Activated T-cell treated with anti-CD3 and anti-CD28 coated beads, Interleukin-2, amount 50 U/mL, for 72 hours (primary cell): ENCODE results near the gene WBP2. TPM values are rescaled to one million over a fixed set of nuclear protein-coding genes. Genes with fewer than 3 reads are reported as not detected.

Source experiments
- ATAC-seq, 2 donors: fragments of 150-1000 bp; cut with Tn5 transposase; replicated peaks in 1 of 2; 2 replicates each; pipeline ENCODE4 v1.10.0; 2021; ENCODE audit warnings: moderate library complexity in 2 of 2, mild to moderate bottlenecking in 1 of 2
- DNase-seq, 2 donors: peaks; one replicate each; pipeline ENCODE4 v3.0.0; 2021 to 2022; ENCODE audit warnings: mixed read lengths in 1 of 2
- H3K27ac Mint-ChIP-seq: one replicate; pipeline ENCODE4 v1.8.0; 2022; ENCODE audit warnings: mild to moderate bottlenecking, moderate library complexity, mixed read lengths
- H3K27me3 Mint-ChIP-seq: one replicate; pipeline ENCODE4 v1.8.0; 2022; ENCODE audit warnings: low read depth, mixed read lengths
- H3K36me3 Mint-ChIP-seq, 2 donors: one replicate each; pipeline ENCODE4 v1.8.0; 2022; ENCODE audit warnings: mixed read lengths in 2 of 2, mild to moderate bottlenecking in 1 of 2; ENCODE audit not compliant: insufficient read depth in 2 of 2
- H3K4me1 Mint-ChIP-seq: one replicate; pipeline ENCODE4 v1.8.0; 2022; ENCODE audit warnings: low read depth, mixed read lengths
- H3K4me3 Mint-ChIP-seq, 2 donors: one replicate each; pipeline ENCODE4 v1.8.0; 2022; ENCODE audit warnings: mild to moderate bottlenecking in 2 of 2, mixed read lengths in 2 of 2, moderate library complexity in 2 of 2
- H3K9me3 Mint-ChIP-seq, 2 donors: one replicate each; pipeline ENCODE4 v1.8.0; 2022; ENCODE audit warnings: mixed read lengths in 2 of 2
- total RNA-seq, 2 donors: library from RNA; stranded (reverse); gene quantifications; one replicate each; pipeline ENCODE4 v1.2.3, GENCODE V29; 2022

The WBP2 gene
- total RNA-seq, 2 donors from 2014 or later = 90.2 to 109 TPM

GRCh38 chr17:75842963-75843576 lies 12.1 kb downstream of the WBP2 start:
- peak overlapping the region; percentile 91 to 96 for H3K4me3 Mint-ChIP-seq
- peaks cover 19% of the 10 kb centered on the region for H3K4me1 Mint-ChIP-seq
- H3K36me3 Mint-ChIP-seq = peaks cover 0 to 4% of the 10 kb centered on the region in 2 donors
- H3K27ac Mint-ChIP-seq = peak overlapping the region; percentile 84
- peak; percentile 40 to 57 for DNase-seq
- H3K9me3 Mint-ChIP-seq = no peaks in the 10 kb centered on the region
- no peaks in the 10 kb centered on the region for H3K27me3 Mint-ChIP-seq
- peak; percentile 37 to 43 for ATAC-seq

GRCh38 chr17:75842411-75842810 lies 12.7 kb downstream of the WBP2 start:
- Mint-ChIP-seq H3K36me3 (peaks cover 0 to 4% of the 10 kb centered on the region in 2 donors), H3K9me3 (no peaks in the 10 kb centered on the region), H3K27me3 (no peaks in the 10 kb centered on the region), H3K27ac (peak overlapping the region; percentile 73), H3K4me3 (peak overlapping the region; percentile 91 to 96), H3K4me1 (peaks cover 19% of the 10 kb centered on the region)
- no peak for ATAC-seq
- no peak for DNase-seq

GRCh38 chr17:75840799-75841164 lies 14.4 kb downstream of the WBP2 start:
- Mint-ChIP-seq H3K9me3 (no peaks in the 10 kb centered on the region), H3K27ac (no peak overlapping the region), H3K27me3 (no peaks in the 10 kb centered on the region), H3K36me3 (peaks cover 0 to 4% of the 10 kb centered on the region in 2 donors), H3K4me1 (peaks cover 18% of the 10 kb centered on the region), H3K4me3 (no peak overlapping the region)
- ATAC-seq (no peak), DNase-seq (no peak)

DNA sequence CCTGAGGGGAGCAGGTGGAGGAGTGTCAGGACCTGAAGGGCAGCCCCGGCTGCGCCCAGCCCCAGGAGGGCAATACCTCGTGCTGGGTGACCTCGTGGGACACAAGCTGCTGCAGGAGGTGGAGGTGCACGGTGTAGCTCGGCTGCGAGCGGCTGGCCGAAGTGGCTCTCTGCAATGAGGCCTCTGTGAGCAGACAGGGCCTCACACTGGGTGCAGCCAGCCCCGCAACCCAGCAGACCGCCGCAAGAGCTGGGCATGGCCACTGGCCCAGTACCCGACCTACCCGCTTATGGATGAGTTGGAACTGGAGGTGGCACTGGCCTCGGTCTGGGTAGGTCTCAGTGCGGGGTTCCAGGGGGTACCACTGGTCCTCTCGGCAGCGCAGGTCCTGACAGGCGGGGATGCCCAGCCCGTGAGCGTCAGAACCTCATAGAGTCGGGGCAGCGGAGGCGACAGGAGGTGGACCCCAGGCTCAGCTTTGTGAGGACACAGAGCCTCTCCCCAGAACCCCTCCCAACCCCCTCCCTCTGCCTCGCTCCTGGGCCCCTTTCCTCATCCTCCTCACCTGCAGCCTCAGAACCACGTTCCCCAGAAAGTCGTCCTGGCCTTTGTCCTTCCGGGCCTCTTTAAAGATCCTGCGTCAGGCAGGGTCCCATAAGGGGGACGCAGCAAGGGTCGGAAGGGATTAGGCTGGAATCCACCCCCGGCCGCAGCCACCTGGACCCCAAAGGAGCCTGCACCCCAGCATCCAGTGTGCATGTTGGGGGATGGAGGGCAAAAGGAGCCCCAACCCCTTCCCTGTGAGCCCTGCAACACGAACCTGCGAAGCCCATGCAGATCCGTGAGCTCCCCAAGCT lies 15.0 kb downstream of the WBP2 start:
- Mint-ChIP-seq H3K27me3 (no peaks in the 10 kb centered on the region), H3K27ac (no peak overlapping the region), H3K4me3 (no peak overlapping the region), H3K4me1 (peaks cover 12% of the 10 kb centered on the region), H3K36me3 (peaks cover 0 to 2% of the 10 kb centered on the region in 2 donors), H3K9me3 (no peaks in the 10 kb centered on the region)
- no peak for DNase-seq
- no peak for ATAC-seq

DNA sequence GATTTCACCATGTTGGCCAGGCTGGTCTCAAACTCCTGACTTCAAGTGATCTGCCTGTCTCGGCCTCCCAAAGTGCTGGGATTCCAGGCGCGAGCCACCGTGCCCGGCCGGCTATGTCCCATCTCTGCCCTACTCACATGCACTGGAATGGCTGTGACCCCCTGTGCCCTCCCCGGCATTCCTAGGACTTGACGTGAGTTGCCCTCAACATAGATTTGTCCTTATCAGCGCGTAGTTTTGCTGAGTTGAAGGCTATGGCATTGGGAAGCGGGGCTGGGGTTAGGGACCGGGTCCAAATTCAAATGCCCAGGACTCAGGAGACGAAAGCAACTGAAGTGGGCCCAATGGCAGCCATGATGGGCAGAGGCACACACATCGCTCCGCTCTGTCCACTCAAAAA lies 16.7 kb downstream of the WBP2 start:
- no peak for ATAC-seq
- Mint-ChIP-seq H3K27me3 (no peaks in the 10 kb centered on the region), H3K27ac (peak overlapping the region; percentile 73), H3K4me3 (no peak overlapping the region), H3K9me3 (no peaks in the 10 kb centered on the region), H3K4me1 (peaks cover 19% of the 10 kb centered on the region), H3K36me3 (peaks cover 0 to 7% of the 10 kb centered on the region in 2 donors)
- no peak for DNase-seq

DNA sequence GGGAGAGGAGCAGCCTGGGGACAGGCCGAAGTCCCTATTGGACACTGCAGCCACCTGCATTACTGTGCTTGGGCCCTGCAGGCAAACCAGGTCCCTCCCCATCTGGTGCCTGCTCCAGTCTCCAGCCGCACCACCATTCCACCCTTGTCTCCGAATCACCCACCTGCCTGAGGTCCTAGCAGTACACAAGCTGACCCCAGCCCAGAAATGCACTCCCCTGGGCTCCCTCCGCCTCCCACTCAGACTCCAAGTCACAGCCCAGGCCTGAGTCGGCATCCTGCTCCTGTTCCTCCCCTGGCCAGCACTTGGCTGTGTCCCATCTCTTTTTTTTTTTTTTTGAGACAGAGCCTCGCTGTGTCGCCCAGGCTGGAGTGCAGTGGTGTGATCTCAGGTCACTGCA lies 17.2 kb downstream of the WBP2 start:
- H3K4me1 Mint-ChIP-seq = peaks cover 24% of the 10 kb centered on the region
- peaks cover 0 to 5% of the 10 kb centered on the region in 2 donors for H3K36me3 Mint-ChIP-seq
- ATAC-seq (no peak), DNase-seq (no peak)
- no peak overlapping the region for H3K4me3 Mint-ChIP-seq
- H3K27me3 Mint-ChIP-seq = no peaks in the 10 kb centered on the region
- H3K27ac Mint-ChIP-seq = peak overlapping the region; percentile 73
- H3K9me3 Mint-ChIP-seq = no peaks in the 10 kb centered on the region

DNA sequence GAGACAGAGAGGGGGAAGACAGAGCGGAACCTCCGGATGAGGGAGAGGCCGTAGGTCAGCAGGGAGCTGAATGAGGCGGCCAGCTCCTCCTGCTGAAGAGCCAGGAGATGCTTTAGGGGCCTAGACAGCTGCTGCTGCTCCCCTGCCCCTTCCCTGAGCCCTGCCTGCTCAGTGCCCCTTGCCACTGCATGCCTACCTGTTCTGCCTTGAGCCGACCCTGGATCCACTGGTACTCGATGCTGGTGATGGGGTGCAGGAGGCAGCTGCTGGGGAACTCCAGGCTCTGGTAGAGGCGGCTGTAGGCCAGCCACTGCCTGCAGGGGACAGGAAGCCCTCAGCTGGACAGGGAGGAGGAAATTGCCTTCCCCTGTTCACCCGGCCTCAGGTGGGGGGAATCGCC lies 18.5 kb downstream of the WBP2 start:
- no peak for ATAC-seq
- Mint-ChIP-seq H3K9me3 (no peaks in the 10 kb centered on the region), H3K36me3 (peaks cover 0 to 7% of the 10 kb centered on the region in 2 donors), H3K27me3 (no peaks in the 10 kb centered on the region), H3K4me1 (peaks cover 30% of the 10 kb centered on the region), H3K4me3 (no peak overlapping the region), H3K27ac (no peak overlapping the region)
- DNase-seq = no peak

- DNase-seq = no peak
- Mint-ChIP-seq H3K4me1 (peaks cover 30% of the 10 kb centered on the region), H3K27ac (no peak overlapping the region), H3K4me3 (no peak overlapping the region), H3K9me3 (no peaks in the 10 kb centered on the region), H3K36me3 (peaks cover 0 to 7% of the 10 kb centered on the region in 2 donors), H3K27me3 (no peaks in the 10 kb centered on the region)
- ATAC-seq = no peak
Observed at GRCh38 chr17:75835654-75835987, 19.5 kb downstream of the WBP2 start.

DNA sequence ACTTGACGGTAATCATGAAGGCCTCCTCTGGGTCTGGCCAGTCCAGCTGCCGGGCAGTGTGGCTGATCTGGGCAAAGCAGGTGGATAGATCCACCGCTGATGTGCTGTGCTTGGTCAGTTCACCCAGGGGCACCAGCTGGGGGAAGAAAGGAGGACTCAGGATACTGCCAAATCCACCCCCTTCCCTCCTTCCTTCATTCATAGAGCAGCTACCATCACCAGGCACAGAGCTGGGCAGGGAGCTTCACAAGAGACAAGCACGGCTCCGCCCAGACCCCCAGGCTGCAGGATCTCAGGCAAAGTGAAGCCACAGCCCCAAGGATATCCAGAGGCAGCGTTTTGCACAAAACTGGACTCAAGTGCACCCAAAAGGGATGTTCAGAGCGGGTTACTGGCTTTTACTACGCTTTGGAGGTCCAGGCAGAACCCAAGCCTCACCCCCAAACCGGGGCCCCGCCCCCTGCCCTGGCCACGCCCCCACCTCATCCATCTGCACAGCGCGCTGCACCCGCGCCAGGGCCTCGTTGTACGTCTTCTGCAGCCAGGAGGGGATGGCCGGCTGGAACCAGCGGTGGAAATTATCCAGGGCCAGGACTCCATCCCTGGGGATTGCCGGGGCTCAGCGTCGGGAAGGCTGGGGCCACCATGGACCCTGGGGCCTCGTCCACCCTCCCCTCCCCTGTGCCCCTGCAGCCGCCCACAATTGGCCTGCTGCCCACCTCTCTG lies 20.0 kb downstream of the WBP2 start:
- no peak overlapping the region for H3K27ac Mint-ChIP-seq
- ATAC-seq = no peak
- no peak for DNase-seq
- H3K9me3 Mint-ChIP-seq = no peaks in the 10 kb centered on the region
- peaks cover 30% of the 10 kb centered on the region for H3K4me1 Mint-ChIP-seq
- H3K36me3 Mint-ChIP-seq = peaks cover 0 to 7% of the 10 kb centered on the region in 2 donors
- H3K27me3 Mint-ChIP-seq = no peaks in the 10 kb centered on the region
- no peak overlapping the region for H3K4me3 Mint-ChIP-seq

DNA sequence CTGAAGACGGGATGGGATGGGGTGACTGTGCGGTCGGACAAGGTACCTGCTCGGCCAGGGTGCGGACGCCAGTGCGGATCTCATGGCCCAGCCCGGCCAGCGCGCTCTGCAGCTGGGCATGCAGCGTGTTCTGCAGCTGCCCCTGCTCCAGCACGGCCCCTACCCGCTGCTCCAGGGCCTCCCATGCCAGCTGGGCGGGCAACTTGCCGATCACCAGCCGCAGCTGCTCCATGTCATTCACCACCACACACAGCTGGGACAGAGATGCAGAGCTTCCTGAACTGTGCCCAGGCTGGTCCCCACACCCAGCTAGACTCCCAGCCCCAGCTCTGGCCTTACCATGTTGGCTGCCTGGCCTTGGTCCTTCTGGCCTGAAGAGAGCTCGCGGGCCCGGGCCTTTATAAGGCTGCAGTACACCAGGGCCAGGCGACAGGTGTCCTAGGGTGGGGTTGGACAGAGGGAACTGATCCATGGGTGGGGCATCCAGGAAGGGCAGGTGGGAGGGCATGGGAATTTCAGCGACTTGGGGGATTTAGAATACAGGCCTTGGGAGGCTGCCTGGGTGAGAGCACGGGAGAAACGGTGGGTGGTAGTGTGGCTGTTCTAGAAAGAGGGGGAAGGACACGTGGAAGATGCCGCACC lies 20.7 kb downstream of the WBP2 start:
- no peak for DNase-seq
- no peak overlapping the region for H3K27ac Mint-ChIP-seq
- no peaks in the 10 kb centered on the region for H3K9me3 Mint-ChIP-seq
- peaks cover 30% of the 10 kb centered on the region for H3K4me1 Mint-ChIP-seq
- H3K4me3 Mint-ChIP-seq = no peak overlapping the region
- no peak for ATAC-seq
- peaks cover 0 to 9% of the 10 kb centered on the region in 2 donors for H3K36me3 Mint-ChIP-seq
- H3K27me3 Mint-ChIP-seq = no peaks in the 10 kb centered on the region

- peak; percentile 20 for DNase-seq
- H3K27me3 Mint-ChIP-seq = no peaks in the 10 kb centered on the region
- H3K27ac Mint-ChIP-seq = peak overlapping the region; percentile 97
- peaks cover 37% of the 10 kb centered on the region for H3K4me1 Mint-ChIP-seq
- ATAC-seq = peak; percentile 41 to 45
- no peaks in the 10 kb centered on the region for H3K9me3 Mint-ChIP-seq
- peak overlapping the region; percentile 78 to 80 for H3K4me3 Mint-ChIP-seq
- H3K36me3 Mint-ChIP-seq = peaks cover 0 to 10% of the 10 kb centered on the region in 2 donors
Observed at GRCh38 chr17:75832652-75833400, 22.3 kb downstream of the WBP2 start.

DNA sequence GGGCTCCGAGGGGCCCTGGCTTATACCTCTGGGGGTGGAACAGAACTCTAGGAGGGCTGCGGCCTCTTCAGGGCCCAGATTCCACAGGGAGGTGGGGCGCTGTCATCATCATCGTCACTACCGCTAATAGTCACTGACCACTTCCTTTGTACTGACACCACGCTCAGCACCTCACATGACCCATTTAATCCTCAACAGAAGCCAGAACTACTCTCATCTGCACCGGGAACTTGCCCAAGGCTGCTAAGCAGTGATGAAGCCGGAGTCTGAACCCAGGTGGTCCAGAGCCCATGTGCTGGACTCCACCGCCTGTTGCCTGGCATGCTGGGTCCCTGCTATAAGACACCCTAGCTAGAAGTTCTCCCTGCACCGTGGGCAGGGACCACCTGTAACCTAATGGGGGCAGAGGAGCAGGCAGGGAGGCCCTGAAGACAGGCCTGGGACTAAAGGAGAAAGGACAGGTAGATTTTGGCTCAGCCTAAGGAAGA lies 22.9 kb downstream of the WBP2 start:
- peak overlapping the region; percentile 84 for H3K27ac Mint-ChIP-seq
- H3K36me3 Mint-ChIP-seq = peaks cover 0 to 10% of the 10 kb centered on the region in 2 donors
- DNase-seq (peak; percentile 40 to 52), ATAC-seq (peak; percentile 52 to 66)
- H3K4me1 Mint-ChIP-seq = peaks cover 39% of the 10 kb centered on the region
- no peaks in the 10 kb centered on the region for H3K27me3 Mint-ChIP-seq
- H3K4me3 Mint-ChIP-seq = peak overlapping the region; percentile 78 to 80
- H3K9me3 Mint-ChIP-seq = no peaks in the 10 kb centered on the region
